Measurements from ENCODE around the gene IPO4. TPM values are rescaled to one million over a fixed set of nuclear protein-coding genes. Genes with fewer than 3 reads are reported as not detected.

IPO4 gene
- total and polyA plus RNA-seq, 10 of the 15 experiments (the other 5 are each of a cell fraction or from before 2014, with no cell fraction given) = 7.8 to 139 (median 37.6) TPM

GRCh38 chr14:24228902-24229301 is 40.3 kb upstream of the IPO4 start:
- no peak for TF ChIP-seq ZNF24 (IDR thresholded peaks at IDR 0.05)
- TF ChIP-seq TCF7 (IDR thresholded peaks at IDR 0.05; ENCODE audit: borderline replicate concordance) = no peak
- TF ChIP-seq SUZ12 (IDR thresholded peaks at IDR 0.05; ENCODE audit: unreplicated experiment) = no peak
- TF ChIP-seq ZNF217 (IDR thresholded peaks at IDR 0.05) = no peak
- no peak for TF ChIP-seq FOXM1 (IDR thresholded peaks at IDR 0.05; ENCODE audit: low read depth, low read length)
- no peak for TF ChIP-seq ZNF592 (IDR thresholded peaks at IDR 0.05)
- no peak for TF ChIP-seq E2F4 (IDR thresholded peaks at IDR 0.05; ENCODE audit: low read depth, low read length)
- TF ChIP-seq ZSCAN29 (IDR thresholded peaks at IDR 0.05) = no peak
- TF ChIP-seq ZNF622 (IDR thresholded peaks at IDR 0.05) = no peak
- no peak for TF ChIP-seq EP300 (IDR thresholded peaks at IDR 0.05; ENCODE audit: borderline replicate concordance in 1 of 2, control insufficient read depth in 1 of 2, low read depth in 2 of 2, low read length in 2 of 2)
- TF ChIP-seq KDM1A (IDR thresholded peaks at IDR 0.05; ENCODE audit: borderline replicate concordance) = no peak
- no peak for TF ChIP-seq EED (IDR thresholded peaks at IDR 0.05; ENCODE audit: low read depth)
- no peak for TF ChIP-seq ZNF687 (IDR thresholded peaks at IDR 0.05)
- no peak for TF ChIP-seq PBX3 (IDR thresholded peaks at IDR 0.05; ENCODE audit: insufficient replicate concordance, low read depth, low read length)
- FAIRE-seq (no peak), ATAC-seq (no peak), DNase-seq (ENCODE audit: low read depth, low spot score) (no peak)
- Histone ChIP-seq H3K9ac (ENCODE audit: control insufficient read depth, insufficient read depth, low read length) (no peak overlapping the region), H4K20me1 (ENCODE audit: control insufficient read depth, insufficient read depth) (no peaks in the 10 kb centered on the region), H3K27me3 (replicated peaks in 1 of 2; ENCODE audit: control insufficient read depth in 2 of 2, insufficient read depth in 2 of 2, low read length in 1 of 2) (no peaks in the 10 kb centered on the region), H3K4me3 (no peak overlapping the region), H3K79me2 (ENCODE audit: control insufficient read depth, insufficient read depth, low read length) (peaks cover 32% of the 10 kb centered on the region), H3K9me3 (replicated peaks; ENCODE audit: control insufficient read depth, insufficient read depth, low read length) (no peaks in the 10 kb centered on the region), H3K36me3 (ENCODE audit: control insufficient read depth in 2 of 2, insufficient read depth in 2 of 2, low read length in 1 of 2) (no peaks in the 10 kb centered on the region; a peak in 1 of 4 replicates), H2AFZ (ENCODE audit: control insufficient read depth, low read depth, low read length) (no peak overlapping the region), H3K4me2 (ENCODE audit: control insufficient read depth, insufficient read depth) (no peak overlapping the region), H3K27ac (ENCODE audit: control insufficient read depth, insufficient read depth) (no peak overlapping the region), H3K4me1 (ENCODE audit: control insufficient read depth, insufficient read depth, low read length) (peaks cover 11% of the 10 kb centered on the region)
- in situ Hi-C loops (cut with MboI) = no loop called here
- CTCF ChIA-PET = interaction anchor here (0.6 to 2.7 kb wide), 8 partner anchors 9 to 221 kb away, joined by 3 to 14 read pairs (median 4); partner anchors contain the start of genes CIDEB, MDP1 and TINF2
- intact Hi-C loops (cut with micrococcal nuclease; ENCODE audit: unreplicated experiment) = no loop called here
- POLR2A ChIA-PET = interaction anchor here (0.6 to 1.3 kb wide), 6 partner anchors 9 to 56 kb away, joined by 3 to 5 read pairs (median 4); partner anchors contain the start of genes MDP1, TGM1 and TINF2
- BruUV-seq (replicated peaks) = no TSS peak
- RAD21 ChIA-PET (ENCODE audit: unreplicated experiment) = interaction anchor here (2.2 kb wide), 1 partner anchor 13 kb away, joined by 9 read pairs; the partner anchor contains the start of gene MDP1
- SMC1A ChIA-PET (ENCODE audit: uncharacterized antibody, unreplicated experiment) = interaction anchor here (0.7 to 1.8 kb wide), 4 partner anchors 9 to 583 kb away, joined by 3 to 6 read pairs (median 4); no protein-coding TSS in a partner anchor
- 0% methylated on average over 1 of the region's 1 CpG for WGBS (ENCODE audit: insufficient coverage, insufficient replicate concordance, low lambda C conversion rate, missing lambda C conversion rate)

All from GM12878 (cell line).